Loucy (cell line): ENCODE data around the gene CCDC184.

Experiments
- H2AFZ ChIP-seq: fragments of 200-600 bp; sonication (generic); 2 replicates; pipeline ENCODE4 v1.6.0; 2016; ENCODE audit warnings: antibody characterized with exemption, mild to moderate bottlenecking, low read length, moderate library complexity
- H3F3A ChIP-seq: fragments of 200-600 bp; 2 replicates; pipeline ENCODE4 v1.6.0; 2016; ENCODE audit warnings: antibody characterized with exemption, low read depth, mild to moderate bottlenecking
- H3K27me3 ChIP-seq: fragments of 200-600 bp; sonication (generic); 2 replicates; pipeline ENCODE4 v1.6.1; 2014; ENCODE audit warnings: low read length, mild to moderate bottlenecking; ENCODE audit not compliant: insufficient read depth, poor library complexity, severe bottlenecking
- H3K36me3 ChIP-seq: fragments of 200-600 bp; sonication (generic); 2 replicates; pipeline ENCODE4 v1.6.1; 2016; ENCODE audit warnings: low read length; ENCODE audit not compliant: insufficient read depth
- H3K4me1 ChIP-seq: fragments of 200-600 bp; sonication (generic); 2 replicates; pipeline ENCODE4 v1.5.1; 2014; ENCODE audit warnings: low read length, mild to moderate bottlenecking; ENCODE audit not compliant: insufficient read depth, poor library complexity, severe bottlenecking
- H3K4me2 ChIP-seq: fragments of 200-600 bp; sonication (generic); 2 replicates; pipeline ENCODE4 v1.6.0; 2014; ENCODE audit warnings: antibody characterized with exemption, low read length, low read depth, mild to moderate bottlenecking; ENCODE audit not compliant: poor library complexity, severe bottlenecking
- H3K4me3 ChIP-seq: fragments of 200-600 bp; sonication (generic); 2 replicates; pipeline ENCODE4 v1.5.1; 2014; ENCODE audit warnings: low read length, mild to moderate bottlenecking, mixed read lengths; ENCODE audit not compliant: poor library complexity, severe bottlenecking
- H3K79me2 ChIP-seq: fragments of 200-600 bp; sonication (generic); 2 replicates; pipeline ENCODE4 v1.6.1; 2014; ENCODE audit warnings: low read length; ENCODE audit not compliant: insufficient read depth
- H3K9ac ChIP-seq: fragments of 200-600 bp; sonication (generic); 2 replicates; pipeline ENCODE4 v1.6.0; 2014; ENCODE audit warnings: mild to moderate bottlenecking, low read depth, low read length, moderate library complexity; ENCODE audit not compliant: poor library complexity, severe bottlenecking
- H3K9me2 ChIP-seq: fragments of 200-600 bp; sonication (generic); replicated peaks from 2 replicates; pipeline ENCODE4 v1.6.1; 2016; ENCODE audit warnings: low read depth, low read length, mixed read lengths
- H3K9me3 ChIP-seq: fragments of 200-600 bp; sonication (generic); 2 replicates; pipeline ENCODE4 v1.6.1; 2014; ENCODE audit warnings: mild to moderate bottlenecking, antibody characterized with exemption, low read length, low read depth; ENCODE audit not compliant: insufficient read depth
- H4K20me1 ChIP-seq: fragments of 200-600 bp; sonication (generic); 2 replicates; pipeline ENCODE4 v1.6.0; 2014; ENCODE audit warnings: antibody characterized with exemption, low read length, mild to moderate bottlenecking; ENCODE audit not compliant: insufficient read depth, poor library complexity, severe bottlenecking
- EZH2phosphoT487 ChIP-seq: fragments of 200-600 bp; IDR thresholded peaks from 2 replicates; pipeline ENCODE4 v1.6.1; 2018; ENCODE audit warnings: antibody characterized with exemption, mild to moderate bottlenecking, moderate library complexity, borderline replicate concordance
- TF ChIP-seq, protein P1 (sequence below): fragments of 200-600 bp; sonication (generic); conservative IDR thresholded peaks from 2 replicates; pipeline ENCODE4 v1.5.1; 2014; ENCODE audit warnings: mild to moderate bottlenecking, antibody characterized with exemption, low read length

CCDC184 gene

DNA sequence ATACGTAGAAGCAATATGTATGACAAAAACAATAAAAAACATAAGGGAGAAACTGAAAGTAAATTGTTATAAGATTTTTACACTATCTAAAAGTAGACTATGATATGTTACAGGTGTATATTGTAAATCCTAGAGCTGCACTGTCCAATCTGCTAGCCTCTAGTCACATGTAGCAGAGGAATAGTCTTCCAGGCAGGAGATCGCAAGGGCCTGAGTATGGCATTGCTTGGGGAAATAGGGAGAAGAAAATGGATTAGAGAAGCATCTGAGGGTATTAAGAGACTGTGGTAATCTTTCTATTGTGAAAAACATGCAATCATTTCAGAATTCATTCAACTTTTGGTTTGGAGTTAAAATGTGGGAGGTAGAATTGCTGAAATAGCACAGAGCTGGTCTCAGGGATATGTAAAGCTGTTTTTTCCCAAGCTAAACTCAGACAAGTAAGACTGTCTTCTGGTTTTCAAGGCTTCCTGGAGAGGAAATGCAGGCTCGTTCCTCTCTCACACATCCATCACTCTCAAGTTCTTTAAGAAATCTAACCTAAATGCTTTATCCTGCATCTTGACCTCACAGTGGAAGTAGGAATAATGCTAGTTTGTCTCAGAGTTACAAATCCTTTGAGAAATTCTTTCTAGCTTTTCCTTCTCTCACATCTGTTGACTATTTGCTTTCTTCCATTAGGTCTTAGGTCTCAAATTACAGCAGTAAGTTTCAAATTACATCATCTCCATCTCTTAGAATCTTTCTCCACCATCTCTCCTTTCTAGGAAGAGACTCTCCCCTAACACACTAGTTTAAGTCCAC, 7.6 kb upstream of the CCDC184 start:
- peak overlapping the region; percentile 65 for H3K4me2 ChIP-seq
- H2AFZ ChIP-seq: peak overlapping the region; percentile 90

DNA sequence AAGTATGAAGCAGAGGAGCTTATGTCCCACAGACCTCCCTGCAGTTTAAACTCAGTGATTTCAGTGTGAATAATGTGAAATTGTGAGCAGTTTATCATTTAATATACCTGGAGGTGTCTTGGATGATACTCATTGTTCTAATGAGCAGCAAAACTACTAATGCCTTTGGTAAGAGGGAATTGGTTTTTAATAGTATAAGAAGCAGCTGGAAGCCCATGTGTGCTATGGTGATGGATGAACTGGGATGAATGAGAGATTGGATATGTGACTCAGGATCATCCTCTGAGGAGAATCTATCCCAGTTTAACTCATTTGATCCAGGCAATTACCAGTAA, 7.1 kb upstream of the CCDC184 start:
- Histone ChIP-seq H3F3A (no peaks in the 10 kb centered on the region), H2AFZ (peak overlapping the region; percentile 90), H3K79me2 (no peaks in the 10 kb centered on the region), H3K27me3 (no peaks in the 10 kb centered on the region), H3K4me3 (peak overlapping the region; percentile 44), H3K4me1 (peaks cover 14% of the 10 kb centered on the region), H3K9me2 (no peaks in the 10 kb centered on the region), H3K9me3 (no peaks in the 10 kb centered on the region), H3K9ac (peak overlapping the region; percentile 52), H4K20me1 (no peaks in the 10 kb centered on the region), H3K36me3 (no peaks in the 10 kb centered on the region), H3K4me2 (peak overlapping the region; percentile 65)
- TF ChIP-seq, protein P1, sequence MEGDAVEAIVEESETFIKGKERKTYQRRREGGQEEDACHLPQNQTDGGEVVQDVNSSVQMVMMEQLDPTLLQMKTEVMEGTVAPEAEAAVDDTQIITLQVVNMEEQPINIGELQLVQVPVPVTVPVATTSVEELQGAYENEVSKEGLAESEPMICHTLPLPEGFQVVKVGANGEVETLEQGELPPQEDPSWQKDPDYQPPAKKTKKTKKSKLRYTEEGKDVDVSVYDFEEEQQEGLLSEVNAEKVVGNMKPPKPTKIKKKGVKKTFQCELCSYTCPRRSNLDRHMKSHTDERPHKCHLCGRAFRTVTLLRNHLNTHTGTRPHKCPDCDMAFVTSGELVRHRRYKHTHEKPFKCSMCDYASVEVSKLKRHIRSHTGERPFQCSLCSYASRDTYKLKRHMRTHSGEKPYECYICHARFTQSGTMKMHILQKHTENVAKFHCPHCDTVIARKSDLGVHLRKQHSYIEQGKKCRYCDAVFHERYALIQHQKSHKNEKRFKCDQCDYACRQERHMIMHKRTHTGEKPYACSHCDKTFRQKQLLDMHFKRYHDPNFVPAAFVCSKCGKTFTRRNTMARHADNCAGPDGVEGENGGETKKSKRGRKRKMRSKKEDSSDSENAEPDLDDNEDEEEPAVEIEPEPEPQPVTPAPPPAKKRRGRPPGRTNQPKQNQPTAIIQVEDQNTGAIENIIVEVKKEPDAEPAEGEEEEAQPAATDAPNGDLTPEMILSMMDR: no peak
- no peak for TF ChIP-seq EZH2phosphoT487

More for the DNA sequence above, 7.6 kb upstream of the CCDC184 start:
- H3K9me3 ChIP-seq: no peaks in the 10 kb centered on the region
- no peaks in the 10 kb centered on the region for H3F3A ChIP-seq
- H4K20me1 ChIP-seq: no peaks in the 10 kb centered on the region
- no peaks in the 10 kb centered on the region for H3K9me2 ChIP-seq
- TF ChIP-seq, protein P1: no peak
- TF ChIP-seq EZH2phosphoT487: no peak
- H3K4me3 ChIP-seq: peak overlapping the region; percentile 44
- H3K36me3 ChIP-seq: no peaks in the 10 kb centered on the region
- H3K9ac ChIP-seq: peak overlapping the region; percentile 52
- H3K27me3 ChIP-seq: no peaks in the 10 kb centered on the region
- no peaks in the 10 kb centered on the region for H3K79me2 ChIP-seq
- peaks cover 14% of the 10 kb centered on the region for H3K4me1 ChIP-seq

DNA sequence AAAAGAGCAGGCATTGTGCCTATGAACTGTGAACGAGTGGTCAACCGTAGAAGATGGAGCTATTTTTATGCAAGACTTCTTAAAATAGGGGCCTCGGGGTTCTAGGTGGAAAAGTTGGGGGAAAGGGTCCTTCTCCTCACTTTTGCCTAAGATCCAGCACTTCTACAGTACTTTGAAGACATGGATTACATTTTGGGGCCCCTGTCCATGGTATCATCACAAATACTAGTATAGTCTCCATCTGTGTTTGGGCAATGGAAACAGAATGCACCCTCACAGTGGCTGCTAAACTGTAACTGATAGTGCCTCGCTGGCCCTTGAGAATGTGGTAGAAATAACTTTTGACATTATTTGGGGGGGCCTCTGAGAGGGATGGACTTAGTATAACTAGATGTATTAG, 5.5 kb upstream of the CCDC184 start:
- H4K20me1 ChIP-seq: no peaks in the 10 kb centered on the region
- no peaks in the 10 kb centered on the region for H3K9me3 ChIP-seq
- no peaks in the 10 kb centered on the region for H3K79me2 ChIP-seq

More for the DNA sequence above, 5.5 kb upstream of the CCDC184 start:
- Histone ChIP-seq H3K9ac (no peak overlapping the region), H2AFZ (no peak overlapping the region), H3K27me3 (no peaks in the 10 kb centered on the region), H3K36me3 (no peaks in the 10 kb centered on the region), H3K9me2 (no peaks in the 10 kb centered on the region), H3F3A (no peaks in the 10 kb centered on the region), H3K4me2 (no peak overlapping the region), H3K4me3 (no peak overlapping the region), H3K4me1 (peaks cover 20% of the 10 kb centered on the region)
- no peak for TF ChIP-seq EZH2phosphoT487
- TF ChIP-seq, protein P1: no peak
